Testis (tissue), 2 donors: Measurements from ENCODE around the gene CADPS2.

Experiments
- POLR2A ChIP-seq: fragments of 450-650 bp; IDR thresholded peaks from one replicate; pipeline ENCODE4 v1.6.1; 2017; ENCODE audit warnings: antibody characterized with exemption, mild to moderate bottlenecking, moderate library complexity
- TF ChIP-seq, protein P1 (sequence below), 3 experiments: fragments of 450-650 bp in 2 of 3; fragments of 200-600 bp in 1 of 3; sonication (generic) in 1 of 3; IDR thresholded peaks; one replicate each; pipeline ENCODE4 v1.5.1; 2016 to 2019; ENCODE audit warnings: antibody characterized with exemption in 3 of 3, mild to moderate bottlenecking in 2 of 3, moderate library complexity in 1 of 3

DNA sequence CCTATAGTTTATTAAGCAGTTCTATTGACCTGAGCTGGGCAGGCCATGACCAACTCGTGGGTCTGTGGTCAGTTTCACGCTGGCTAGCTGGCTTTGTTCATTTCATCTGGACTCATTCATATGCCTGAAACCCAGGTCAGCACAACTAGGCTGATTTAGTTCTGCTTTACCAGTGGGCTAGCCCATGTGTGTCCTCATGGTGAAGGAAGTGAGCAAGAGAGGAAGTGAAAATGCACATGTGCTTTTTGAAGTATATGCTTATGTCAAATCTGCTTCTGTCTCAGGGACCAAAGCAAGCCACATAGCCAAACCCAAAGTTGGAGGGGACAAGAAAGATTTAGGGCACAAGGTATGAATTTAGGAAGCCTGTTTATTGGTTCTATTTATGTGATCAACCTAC, 341.8 kb downstream of the CADPS2 start:
- TF ChIP-seq, protein P1, sequence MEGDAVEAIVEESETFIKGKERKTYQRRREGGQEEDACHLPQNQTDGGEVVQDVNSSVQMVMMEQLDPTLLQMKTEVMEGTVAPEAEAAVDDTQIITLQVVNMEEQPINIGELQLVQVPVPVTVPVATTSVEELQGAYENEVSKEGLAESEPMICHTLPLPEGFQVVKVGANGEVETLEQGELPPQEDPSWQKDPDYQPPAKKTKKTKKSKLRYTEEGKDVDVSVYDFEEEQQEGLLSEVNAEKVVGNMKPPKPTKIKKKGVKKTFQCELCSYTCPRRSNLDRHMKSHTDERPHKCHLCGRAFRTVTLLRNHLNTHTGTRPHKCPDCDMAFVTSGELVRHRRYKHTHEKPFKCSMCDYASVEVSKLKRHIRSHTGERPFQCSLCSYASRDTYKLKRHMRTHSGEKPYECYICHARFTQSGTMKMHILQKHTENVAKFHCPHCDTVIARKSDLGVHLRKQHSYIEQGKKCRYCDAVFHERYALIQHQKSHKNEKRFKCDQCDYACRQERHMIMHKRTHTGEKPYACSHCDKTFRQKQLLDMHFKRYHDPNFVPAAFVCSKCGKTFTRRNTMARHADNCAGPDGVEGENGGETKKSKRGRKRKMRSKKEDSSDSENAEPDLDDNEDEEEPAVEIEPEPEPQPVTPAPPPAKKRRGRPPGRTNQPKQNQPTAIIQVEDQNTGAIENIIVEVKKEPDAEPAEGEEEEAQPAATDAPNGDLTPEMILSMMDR (IDR thresholded peaks at IDR 0.05), result no peak
- TF ChIP-seq POLR2A, result no peak
